Measurements from ENCODE around the gene PTPRD. TPM values are rescaled to one million over a fixed set of nuclear protein-coding genes. Genes with fewer than 3 reads are reported as not detected.

Gene PTPRD
- total RNA-seq, 1 donor from 2014 or later, result 75.7 TPM

- Histone ChIP-seq H3K4me3 (ENCODE audit: low read length in 3 of 3) (no peak overlapping the region), H3K4me1 (ENCODE audit: control insufficient read depth in 3 of 3, insufficient read depth in 3 of 3, low read length in 3 of 3) (no peaks in the 10 kb centered on the region), H3K9me3 (ENCODE audit: control insufficient read depth in 3 of 3, low read length in 3 of 3) (no peaks in the 10 kb centered on the region), H3K9ac (ENCODE audit: low read depth in 1 of 3, low read length in 3 of 3) (no peak overlapping the region), H3K27me3 (ENCODE audit: control insufficient read depth in 3 of 3, insufficient read depth in 3 of 3, low read length in 3 of 3) (no peaks in the 10 kb centered on the region), H3K36me3 (ENCODE audit: control insufficient read depth in 3 of 3, insufficient read depth in 3 of 3, low read length in 3 of 3) (no peaks in the 10 kb centered on the region), H3K27ac (ENCODE audit: low read depth, low read length) (no peak overlapping the region)
Measured at GRCh38 chr9:8515748-8516147, 2097.1 kb downstream of the PTPRD start.

GRCh38 chr9:8514760-8515159 is 2098.0 kb downstream of the PTPRD start:
- H3K36me3 ChIP-seq (ENCODE audit: control insufficient read depth in 3 of 3, insufficient read depth in 3 of 3, low read length in 3 of 3), result no peaks in the 10 kb centered on the region
- no peaks in the 10 kb centered on the region for H3K4me1 ChIP-seq (ENCODE audit: control insufficient read depth in 3 of 3, insufficient read depth in 3 of 3, low read length in 3 of 3)
- no peaks in the 10 kb centered on the region for H3K27me3 ChIP-seq (ENCODE audit: control insufficient read depth in 3 of 3, insufficient read depth in 3 of 3, low read length in 3 of 3)
- H3K9me3 ChIP-seq (ENCODE audit: control insufficient read depth in 3 of 3, low read length in 3 of 3), result no peaks in the 10 kb centered on the region
- H3K4me3 ChIP-seq (ENCODE audit: low read length in 3 of 3), result no peak overlapping the region
- no peak overlapping the region for H3K27ac ChIP-seq (ENCODE audit: low read depth, low read length)
- H3K9ac ChIP-seq (ENCODE audit: low read depth in 1 of 3, low read length in 3 of 3), result no peak overlapping the region

- Histone ChIP-seq H3K9me3 (ENCODE audit: control insufficient read depth in 3 of 3, low read length in 3 of 3) (no peaks in the 10 kb centered on the region), H3K4me3 (ENCODE audit: low read length in 3 of 3) (no peak overlapping the region), H3K9ac (ENCODE audit: low read depth in 1 of 3, low read length in 3 of 3) (no peak overlapping the region), H3K27ac (ENCODE audit: low read depth, low read length) (no peak overlapping the region), H3K4me1 (ENCODE audit: control insufficient read depth in 3 of 3, insufficient read depth in 3 of 3, low read length in 3 of 3) (no peaks in the 10 kb centered on the region), H3K36me3 (ENCODE audit: control insufficient read depth in 3 of 3, insufficient read depth in 3 of 3, low read length in 3 of 3) (no peaks in the 10 kb centered on the region), H3K27me3 (ENCODE audit: control insufficient read depth in 3 of 3, insufficient read depth in 3 of 3, low read length in 3 of 3) (no peaks in the 10 kb centered on the region)
Measured at GRCh38 chr9:8508671-8509290, 2104.0 kb downstream of the PTPRD start.

GRCh38 chr9:8494571-8494970 is 2118.2 kb downstream of the PTPRD start:
- Histone ChIP-seq H3K27ac (ENCODE audit: low read depth, low read length) (no peak overlapping the region), H3K9ac (ENCODE audit: low read depth in 1 of 3, low read length in 3 of 3) (no peak overlapping the region), H3K27me3 (ENCODE audit: control insufficient read depth in 3 of 3, insufficient read depth in 3 of 3, low read length in 3 of 3) (no peaks in the 10 kb centered on the region), H3K4me3 (ENCODE audit: low read length in 3 of 3) (no peak overlapping the region), H3K36me3 (ENCODE audit: control insufficient read depth in 3 of 3, insufficient read depth in 3 of 3, low read length in 3 of 3) (no peaks in the 10 kb centered on the region), H3K4me1 (ENCODE audit: control insufficient read depth in 3 of 3, insufficient read depth in 3 of 3, low read length in 3 of 3) (no peaks in the 10 kb centered on the region), H3K9me3 (ENCODE audit: control insufficient read depth in 3 of 3, low read length in 3 of 3) (no peaks in the 10 kb centered on the region)

GRCh38 chr9:8492679-8493078 is 2120.1 kb downstream of the PTPRD start:
- Histone ChIP-seq H3K4me1 (ENCODE audit: control insufficient read depth in 3 of 3, insufficient read depth in 3 of 3, low read length in 3 of 3) (no peaks in the 10 kb centered on the region), H3K27ac (ENCODE audit: low read depth, low read length) (no peak overlapping the region), H3K27me3 (ENCODE audit: control insufficient read depth in 3 of 3, insufficient read depth in 3 of 3, low read length in 3 of 3) (no peaks in the 10 kb centered on the region), H3K9me3 (ENCODE audit: control insufficient read depth in 3 of 3, low read length in 3 of 3) (no peaks in the 10 kb centered on the region), H3K36me3 (ENCODE audit: control insufficient read depth in 3 of 3, insufficient read depth in 3 of 3, low read length in 3 of 3) (no peaks in the 10 kb centered on the region), H3K9ac (ENCODE audit: low read depth in 1 of 3, low read length in 3 of 3) (no peak overlapping the region), H3K4me3 (ENCODE audit: low read length in 3 of 3) (no peak overlapping the region)

- Histone ChIP-seq H3K27ac (ENCODE audit: low read depth, low read length) (no peak overlapping the region), H3K9me3 (ENCODE audit: control insufficient read depth in 3 of 3, low read length in 3 of 3) (no peaks in the 10 kb centered on the region), H3K4me3 (ENCODE audit: low read length in 3 of 3) (no peak overlapping the region), H3K27me3 (ENCODE audit: control insufficient read depth in 3 of 3, insufficient read depth in 3 of 3, low read length in 3 of 3) (no peaks in the 10 kb centered on the region), H3K36me3 (ENCODE audit: control insufficient read depth in 3 of 3, insufficient read depth in 3 of 3, low read length in 3 of 3) (no peaks in the 10 kb centered on the region), H3K4me1 (ENCODE audit: control insufficient read depth in 3 of 3, insufficient read depth in 3 of 3, low read length in 3 of 3) (no peaks in the 10 kb centered on the region), H3K9ac (ENCODE audit: low read depth in 1 of 3, low read length in 3 of 3) (no peak overlapping the region)
Measured at GRCh38 chr9:8492024-8492423, 2120.8 kb downstream of the PTPRD start.

GRCh38 chr9:8491563-8491962 is 2121.2 kb downstream of the PTPRD start:
- H3K9ac ChIP-seq (ENCODE audit: low read depth in 1 of 3, low read length in 3 of 3), result no peak overlapping the region
- H3K27ac ChIP-seq (ENCODE audit: low read depth, low read length), result no peak overlapping the region
- no peaks in the 10 kb centered on the region for H3K27me3 ChIP-seq (ENCODE audit: control insufficient read depth in 3 of 3, insufficient read depth in 3 of 3, low read length in 3 of 3)
- H3K4me1 ChIP-seq (ENCODE audit: control insufficient read depth in 3 of 3, insufficient read depth in 3 of 3, low read length in 3 of 3), result no peaks in the 10 kb centered on the region
- H3K9me3 ChIP-seq (ENCODE audit: control insufficient read depth in 3 of 3, low read length in 3 of 3), result no peaks in the 10 kb centered on the region
- H3K36me3 ChIP-seq (ENCODE audit: control insufficient read depth in 3 of 3, insufficient read depth in 3 of 3, low read length in 3 of 3), result no peaks in the 10 kb centered on the region
- H3K4me3 ChIP-seq (ENCODE audit: low read length in 3 of 3), result no peak overlapping the region

- no peak overlapping the region for H3K27ac ChIP-seq (ENCODE audit: low read depth, low read length)
- no peak overlapping the region for H3K9ac ChIP-seq (ENCODE audit: low read depth in 1 of 3, low read length in 3 of 3)
- no peaks in the 10 kb centered on the region for H3K9me3 ChIP-seq (ENCODE audit: control insufficient read depth in 3 of 3, low read length in 3 of 3)
- no peaks in the 10 kb centered on the region for H3K27me3 ChIP-seq (ENCODE audit: control insufficient read depth in 3 of 3, insufficient read depth in 3 of 3, low read length in 3 of 3)
- no peaks in the 10 kb centered on the region for H3K36me3 ChIP-seq (ENCODE audit: control insufficient read depth in 3 of 3, insufficient read depth in 3 of 3, low read length in 3 of 3)
- H3K4me3 ChIP-seq (ENCODE audit: low read length in 3 of 3), result no peak overlapping the region
- no peaks in the 10 kb centered on the region for H3K4me1 ChIP-seq (ENCODE audit: control insufficient read depth in 3 of 3, insufficient read depth in 3 of 3, low read length in 3 of 3)
Measured at GRCh38 chr9:8489835-8490234, 2123.0 kb downstream of the PTPRD start.

GRCh38 chr9:8486095-8486494 is 2126.7 kb downstream of the PTPRD start:
- Histone ChIP-seq H3K4me1 (ENCODE audit: control insufficient read depth in 3 of 3, insufficient read depth in 3 of 3, low read length in 3 of 3) (no peaks in the 10 kb centered on the region), H3K36me3 (ENCODE audit: control insufficient read depth in 3 of 3, insufficient read depth in 3 of 3, low read length in 3 of 3) (no peaks in the 10 kb centered on the region), H3K27ac (ENCODE audit: low read depth, low read length) (no peak overlapping the region), H3K9me3 (ENCODE audit: control insufficient read depth in 3 of 3, low read length in 3 of 3) (no peaks in the 10 kb centered on the region), H3K4me3 (ENCODE audit: low read length in 3 of 3) (no peak overlapping the region), H3K9ac (ENCODE audit: low read depth in 1 of 3, low read length in 3 of 3) (no peak overlapping the region), H3K27me3 (ENCODE audit: control insufficient read depth in 3 of 3, insufficient read depth in 3 of 3, low read length in 3 of 3) (no peaks in the 10 kb centered on the region)

GRCh38 chr9:8484597-8485191 is 2128.1 kb downstream of the PTPRD start:
- Histone ChIP-seq H3K9ac (ENCODE audit: low read depth in 1 of 3, low read length in 3 of 3) (no peak overlapping the region), H3K4me3 (ENCODE audit: low read length in 3 of 3) (no peak overlapping the region), H3K4me1 (ENCODE audit: control insufficient read depth in 3 of 3, insufficient read depth in 3 of 3, low read length in 3 of 3) (no peaks in the 10 kb centered on the region), H3K27me3 (ENCODE audit: control insufficient read depth in 3 of 3, insufficient read depth in 3 of 3, low read length in 3 of 3) (no peaks in the 10 kb centered on the region), H3K9me3 (ENCODE audit: control insufficient read depth in 3 of 3, low read length in 3 of 3) (no peaks in the 10 kb centered on the region), H3K27ac (ENCODE audit: low read depth, low read length) (no peak overlapping the region), H3K36me3 (ENCODE audit: control insufficient read depth in 3 of 3, insufficient read depth in 3 of 3, low read length in 3 of 3) (no peaks in the 10 kb centered on the region)
